Testis (tissue), 3 donors: ENCODE measurements around the gene PEX11G. TPM values are rescaled to one million over a fixed set of nuclear protein-coding genes. Genes with fewer than 3 reads are reported as not detected.

Source experiments
- DNase-seq: peaks from one replicate; pipeline ENCODE4 v3.0.0-alpha.2; 2019
- H3K27ac ChIP-seq, 2 donors: fragments of 200-600 bp; sonication (generic); one replicate each; pipeline ENCODE4 v1.5.1; 2019
- H3K27me3 ChIP-seq: fragments of 200-600 bp; sonication (generic); one replicate; pipeline ENCODE4 v1.5.1; 2019
- H3K36me3 ChIP-seq: fragments of 200-600 bp; sonication (generic); one replicate; pipeline ENCODE4 v1.5.1; 2017; ENCODE audit warnings: low read depth; ENCODE audit errors: missing control alignments
- H3K4me1 ChIP-seq: fragments of 200-600 bp; sonication (generic); one replicate; pipeline ENCODE4 v1.5.1; 2019
- H3K4me3 ChIP-seq, 2 donors: fragments of 200-600 bp; sonication (generic); one replicate each; pipeline ENCODE4 v1.5.1; 2017 to 2019
- H3K9me3 ChIP-seq: fragments of 200-600 bp; sonication (generic); one replicate; pipeline ENCODE4 v1.5.1; 2017
- CTCF ChIP-seq, 3 experiments: fragments of 450-650 bp in 2 of 3; fragments of 200-600 bp in 1 of 3; sonication (generic) in 1 of 3; IDR thresholded peaks; one replicate each; pipeline ENCODE4 v1.5.1; 2016 to 2019; ENCODE audit warnings: antibody characterized with exemption in 3 of 3, mild to moderate bottlenecking in 2 of 3, moderate library complexity in 1 of 3
- POLR2A ChIP-seq: fragments of 450-650 bp; IDR thresholded peaks from one replicate; pipeline ENCODE4 v1.6.1; 2017; ENCODE audit warnings: antibody characterized with exemption, mild to moderate bottlenecking, moderate library complexity
- WGBS, 2 donors: methylation state at CpG; one replicate each; pipeline ENCODE4 v1.1.5; 2018; 5-methylcytosine and 5-hydroxymethylcytosine counted together
- intact Hi-C: fragments of 100-400 bp; cut with DNase I; formaldehyde crosslinking; loops from one replicate; pipeline ENCODE4 v1.15.1; 2023; ENCODE audit warnings: low total_unique reads
- polyA plus RNA-seq: library from polyadenylated mRNA; stranded (reverse); fragments of 350-450 nt; fragmentation: Illumina TruSeq; extraction: RNeasy Lipid Tissue Mini Kit (QIAGEN cat#74804); gene quantifications from one replicate; pipeline ENCODE4 v1.2.3, GENCODE V29; 2014; ENCODE audit warnings: low read depth, low replicate concordance; ENCODE audit not compliant: insufficient read depth
- total RNA-seq, 2 donors: library from RNA; depleted of rRNA; stranded (reverse); fragments of >200 nt; gene quantifications; one replicate each; pipeline ENCODE4 v1.2.3, GENCODE V29; 2016

Gene PEX11G
- total and polyA plus RNA-seq, 3 donors from 2014 or later: 12.3 to 26.0 (median 20.9) TPM

- 0 to 2% methylated on average over 1 to 22 of the region's 28 CpGs for WGBS, 2 donors
Observed at GRCh38 chr19:7516333-7516732, 27.5 kb upstream of the PEX11G start.

GRCh38 chr19:7515645-7516151, 26.9 kb upstream of the PEX11G start, which contains the start of gene ZNF358:
Gene ZNF358 (plus strand): TSS chr19:7516103. CDS start chr19:7519243, 3,140 bp downstream.
- Histone ChIP-seq H3K36me3 (no peaks in the 10 kb centered on the region), H3K27ac (peak within 1 kb of the TSS; percentile 55 to 80), H3K4me1 (peaks cover 6% of the 10 kb centered on the region), H3K9me3 (no peaks in the 10 kb centered on the region), H3K4me3 (peak within 1 kb of the TSS; percentile 59 to 60), H3K27me3 (no peaks in the 10 kb centered on the region)
- intact Hi-C loops: no loop called here
- WGBS, 2 donors: 1% methylated on average over 15 to 29 of the region's 33 CpGs
- peak; percentile 67 for DNase-seq
- TF ChIP-seq CTCF (IDR thresholded peaks at IDR 0.05) (no peak), POLR2A (no peak)

More at GRCh38 chr19:7516333-7516732, 27.5 kb upstream of the PEX11G start:
- TF ChIP-seq CTCF (IDR thresholded peaks at IDR 0.05) (no peak), POLR2A (no peak)
- intact Hi-C loops: no loop called here
- H3K4me1 ChIP-seq: peaks cover 6% of the 10 kb centered on the region
- no peaks in the 10 kb centered on the region for H3K36me3 ChIP-seq
- no peaks in the 10 kb centered on the region for H3K27me3 ChIP-seq
- DNase-seq: no peak
- peak overlapping the region; percentile 59 to 60 for H3K4me3 ChIP-seq
- H3K27ac ChIP-seq: peak overlapping the region; percentile 42 to 69
- H3K9me3 ChIP-seq: no peaks in the 10 kb centered on the region

- Histone ChIP-seq H3K36me3 (no peaks in the 10 kb centered on the region), H3K27me3 (no peaks in the 10 kb centered on the region), H3K27ac (peak overlapping the region; percentile 55 to 80), H3K9me3 (no peaks in the 10 kb centered on the region), H3K4me1 (peaks cover 6% of the 10 kb centered on the region), H3K4me3 (no peak overlapping the region)
- no peak for DNase-seq
- WGBS, 2 donors: 40 to 56% methylated on average over 13 of the region's 13 CpGs
- intact Hi-C loops: no loop called here
- TF ChIP-seq POLR2A (no peak), CTCF (IDR thresholded peaks at IDR 0.05) (no peak)
Observed at GRCh38 chr19:7515110-7515644, 26.3 kb upstream of the PEX11G start.

- intact Hi-C loops: no loop called here
- H3K27ac ChIP-seq: no peak overlapping the region
- peaks cover 6% of the 10 kb centered on the region for H3K4me1 ChIP-seq
- no peak overlapping the region for H3K4me3 ChIP-seq
- WGBS, 2 donors: 93% methylated on average over 5 of the region's 5 CpGs
- TF ChIP-seq POLR2A: no peak
- TF ChIP-seq CTCF (IDR thresholded peaks at IDR 0.05): no peak
- H3K27me3 ChIP-seq: no peaks in the 10 kb centered on the region
- DNase-seq: no peak
- H3K9me3 ChIP-seq: no peaks in the 10 kb centered on the region
- no peaks in the 10 kb centered on the region for H3K36me3 ChIP-seq
Observed at GRCh38 chr19:7513809-7514642, 25.2 kb upstream of the PEX11G start.
